Measurements from ENCODE around the gene KRT84.

DNA sequence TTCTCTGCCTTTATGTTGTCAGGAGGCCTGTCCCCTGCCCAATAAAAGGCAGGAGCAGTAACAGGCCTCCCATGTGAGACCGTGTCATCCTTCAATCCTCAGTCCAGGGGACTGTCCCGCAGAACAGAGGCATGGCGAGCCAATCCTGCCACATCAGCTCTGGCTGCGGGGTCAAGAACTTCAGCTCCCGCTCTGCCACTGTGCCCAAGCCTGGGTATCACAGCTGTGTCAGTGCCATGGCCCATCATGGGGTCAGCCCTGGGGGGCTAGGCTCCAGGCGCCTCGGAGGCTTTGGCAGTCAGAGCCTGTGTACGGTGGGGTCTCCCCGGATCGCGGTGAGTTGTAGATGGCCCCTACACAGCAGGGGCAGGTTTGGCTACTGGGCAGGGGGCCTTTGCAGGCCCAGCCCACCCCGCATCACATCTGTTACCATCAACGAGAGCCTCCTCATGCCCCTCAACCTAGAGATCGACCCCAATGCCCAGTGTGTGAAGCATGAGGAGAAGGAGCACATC, 44.3 kb downstream of the KRT84 start:
- TF ChIP-seq, protein P1, sequence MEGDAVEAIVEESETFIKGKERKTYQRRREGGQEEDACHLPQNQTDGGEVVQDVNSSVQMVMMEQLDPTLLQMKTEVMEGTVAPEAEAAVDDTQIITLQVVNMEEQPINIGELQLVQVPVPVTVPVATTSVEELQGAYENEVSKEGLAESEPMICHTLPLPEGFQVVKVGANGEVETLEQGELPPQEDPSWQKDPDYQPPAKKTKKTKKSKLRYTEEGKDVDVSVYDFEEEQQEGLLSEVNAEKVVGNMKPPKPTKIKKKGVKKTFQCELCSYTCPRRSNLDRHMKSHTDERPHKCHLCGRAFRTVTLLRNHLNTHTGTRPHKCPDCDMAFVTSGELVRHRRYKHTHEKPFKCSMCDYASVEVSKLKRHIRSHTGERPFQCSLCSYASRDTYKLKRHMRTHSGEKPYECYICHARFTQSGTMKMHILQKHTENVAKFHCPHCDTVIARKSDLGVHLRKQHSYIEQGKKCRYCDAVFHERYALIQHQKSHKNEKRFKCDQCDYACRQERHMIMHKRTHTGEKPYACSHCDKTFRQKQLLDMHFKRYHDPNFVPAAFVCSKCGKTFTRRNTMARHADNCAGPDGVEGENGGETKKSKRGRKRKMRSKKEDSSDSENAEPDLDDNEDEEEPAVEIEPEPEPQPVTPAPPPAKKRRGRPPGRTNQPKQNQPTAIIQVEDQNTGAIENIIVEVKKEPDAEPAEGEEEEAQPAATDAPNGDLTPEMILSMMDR (conservative IDR thresholded peaks at IDR 0.05; ENCODE audit: low read depth, low read length) = no peak
- TF ChIP-seq MXI1 (IDR thresholded peaks at IDR 0.05; ENCODE audit: borderline replicate concordance, low read depth, low read length) (no peak), POLR2A (IDR thresholded peaks at IDR 0.05; ENCODE audit: low read depth, low read length) (no peak), SMC3 (IDR thresholded peaks at IDR 0.05; ENCODE audit: low read depth, low read length) (no peak), RAD21 (IDR thresholded peaks at IDR 0.05; ENCODE audit: low read length) (no peak), RFX5 (IDR thresholded peaks at IDR 0.05; ENCODE audit: low read depth, low read length) (no peak), CEBPB (IDR thresholded peaks at IDR 0.05; ENCODE audit: low read depth, low read length) (no peak), BHLHE40 (IDR thresholded peaks at IDR 0.05; ENCODE audit: low read depth, low read length) (no peak)
